Measurements from ENCODE around the gene E2F4. TPM values are rescaled to one million over a fixed set of nuclear protein-coding genes. Genes with fewer than 3 reads are reported as not detected.

The E2F4 gene
- total RNA-seq, 1 experiment from 2014 or later, result 114 TPM

DNA sequence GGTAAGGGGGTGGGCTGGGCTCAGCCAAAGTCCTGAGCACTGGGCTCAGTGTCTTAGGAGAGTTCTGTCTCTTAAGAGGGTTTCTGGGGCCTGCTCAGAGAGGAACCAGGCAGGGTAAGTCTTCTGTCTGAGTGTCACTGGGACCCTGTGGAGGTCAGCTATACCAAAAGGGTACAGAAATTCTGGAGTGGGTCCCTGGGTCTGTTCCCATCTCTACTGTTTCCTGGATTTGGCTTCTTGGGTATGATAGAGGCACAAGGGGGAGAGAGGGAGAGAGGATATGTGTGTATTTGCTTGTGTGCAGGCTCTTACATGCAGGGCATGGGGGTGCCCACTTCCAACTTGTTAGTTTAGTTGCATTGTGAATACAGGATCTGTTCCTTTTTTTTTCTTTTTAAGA, 1.6 kb downstream of the E2F4 start:
- ChIA-PET RAD21 (ENCODE audit: low non-redundant PET in 1 of 2, low total read pairs in 2 of 2, uncharacterized antibody in 2 of 2, unreplicated experiment in 2 of 2) (no interaction called here), POLR2A (no interaction called here), CTCF (no interaction called here)
- no peaks in the 10 kb centered on the region for H3K27me3 ChIP-seq (ENCODE audit: insufficient read depth, low read length)
- H2AFZ ChIP-seq (ENCODE audit: low read depth, low read length, poor library complexity, severe bottlenecking), result no peak overlapping the region
- ATAC-seq (no peak), DNase-seq (ENCODE audit: low read depth, low spot score) (no peak)
- H3K9me2 ChIP-seq (ENCODE audit: insufficient read depth), result no peaks in the 10 kb centered on the region
- intact Hi-C loops (cut with micrococcal nuclease), result no loop called here
- peak overlapping the region; percentile 84; the same call in 1 of the 2 replicates for H3K27ac ChIP-seq (ENCODE audit: low read depth, low read length)
- H4K20me1 ChIP-seq (ENCODE audit: insufficient read depth), result no peaks in the 10 kb centered on the region; the same call in 1 of the 2 replicates
- TF ChIP-seq, protein P1, sequence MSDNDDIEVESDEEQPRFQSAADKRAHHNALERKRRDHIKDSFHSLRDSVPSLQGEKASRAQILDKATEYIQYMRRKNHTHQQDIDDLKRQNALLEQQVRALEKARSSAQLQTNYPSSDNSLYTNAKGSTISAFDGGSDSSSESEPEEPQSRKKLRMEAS (IDR thresholded peaks at IDR 0.05), result no peak
- TF ChIP-seq, protein P2, sequence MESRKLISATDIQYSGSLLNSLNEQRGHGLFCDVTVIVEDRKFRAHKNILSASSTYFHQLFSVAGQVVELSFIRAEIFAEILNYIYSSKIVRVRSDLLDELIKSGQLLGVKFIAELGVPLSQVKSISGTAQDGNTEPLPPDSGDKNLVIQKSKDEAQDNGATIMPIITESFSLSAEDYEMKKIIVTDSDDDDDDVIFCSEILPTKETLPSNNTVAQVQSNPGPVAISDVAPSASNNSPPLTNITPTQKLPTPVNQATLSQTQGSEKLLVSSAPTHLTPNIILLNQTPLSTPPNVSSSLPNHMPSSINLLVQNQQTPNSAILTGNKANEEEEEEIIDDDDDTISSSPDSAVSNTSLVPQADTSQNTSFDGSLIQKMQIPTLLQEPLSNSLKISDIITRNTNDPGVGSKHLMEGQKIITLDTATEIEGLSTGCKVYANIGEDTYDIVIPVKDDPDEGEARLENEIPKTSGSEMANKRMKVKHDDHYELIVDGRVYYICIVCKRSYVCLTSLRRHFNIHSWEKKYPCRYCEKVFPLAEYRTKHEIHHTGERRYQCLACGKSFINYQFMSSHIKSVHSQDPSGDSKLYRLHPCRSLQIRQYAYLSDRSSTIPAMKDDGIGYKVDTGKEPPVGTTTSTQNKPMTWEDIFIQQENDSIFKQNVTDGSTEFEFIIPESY (IDR thresholded peaks at IDR 0.05; ENCODE audit: extremely low read depth, insufficient replicate concordance, low read length), result no peak
- TF ChIP-seq SRF (IDR thresholded peaks at IDR 0.05; ENCODE audit: low read depth) (no peak), TCF7L2 (IDR thresholded peaks at IDR 0.05; ENCODE audit: borderline replicate concordance, extremely low read depth, insufficient read depth, insufficient read length) (no peak), FOSL1 (IDR thresholded peaks at IDR 0.05; ENCODE audit: low read depth) (no peak)
- H3K4me3 ChIP-seq (replicated peaks in 1 of 2; ENCODE audit: low read depth in 1 of 2, low read length in 2 of 2), result peak overlapping the region; percentile 87 to 91
- H3K4me2 ChIP-seq (ENCODE audit: low read length), result peak overlapping the region; percentile 95
- H3K79me2 ChIP-seq (ENCODE audit: insufficient read depth, low read length), result peaks cover 53% of the 10 kb centered on the region
- BruUV-seq (replicated peaks), result no TSS peak
- peak overlapping the region; percentile 85 for H3K9ac ChIP-seq (ENCODE audit: low read length)
- no peaks in the 10 kb centered on the region for H3K9me3 ChIP-seq (ENCODE audit: control insufficient read depth in 1 of 2, insufficient read depth in 1 of 2, low read depth in 1 of 2, low read length in 2 of 2)
- H3K36me3 ChIP-seq (ENCODE audit: control insufficient read depth in 1 of 2, insufficient read depth in 2 of 2, low read length in 2 of 2), result peaks cover 24 to 40% of the 10 kb centered on the region in 2 experiments; a peak in 3 of 4 replicates
- peaks cover 20 to 33% of the 10 kb centered on the region in 2 experiments for H3K4me1 ChIP-seq (ENCODE audit: control insufficient read depth in 1 of 2, insufficient read depth in 2 of 2, low read length in 2 of 2)

DNA sequence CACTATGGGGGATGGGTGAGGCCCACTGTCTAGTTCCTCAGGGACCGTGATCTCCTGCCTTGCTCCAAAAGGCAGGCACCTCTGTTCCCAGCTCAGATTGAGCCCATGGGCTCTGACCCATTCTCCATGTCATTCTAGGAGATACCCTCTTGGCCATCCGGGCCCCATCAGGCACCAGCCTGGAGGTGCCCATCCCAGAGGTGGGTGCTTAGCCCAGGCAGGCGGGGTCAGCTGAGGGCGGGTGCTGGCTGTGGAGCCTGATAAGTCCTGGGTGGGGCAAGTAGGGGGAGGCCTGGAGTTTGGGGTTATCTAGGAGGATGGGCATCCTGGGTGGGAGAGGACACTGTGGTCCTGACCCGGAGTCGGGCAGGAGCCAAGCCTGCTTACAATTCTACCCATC, 2.3 kb downstream of the E2F4 start:
- H3K4me3 ChIP-seq (replicated peaks in 1 of 2; ENCODE audit: low read depth in 1 of 2, low read length in 2 of 2), result no peak overlapping the region
- no peaks in the 10 kb centered on the region for H3K9me3 ChIP-seq (ENCODE audit: control insufficient read depth in 1 of 2, insufficient read depth in 1 of 2, low read depth in 1 of 2, low read length in 2 of 2)
- RAD21 ChIA-PET (ENCODE audit: low non-redundant PET in 1 of 2, low total read pairs in 2 of 2, uncharacterized antibody in 2 of 2, unreplicated experiment in 2 of 2), result no interaction called here
- POLR2A ChIA-PET, result no interaction called here
- intact Hi-C loops (cut with micrococcal nuclease), result no loop called here
- H2AFZ ChIP-seq (ENCODE audit: low read depth, low read length, poor library complexity, severe bottlenecking), result no peak overlapping the region
- peaks cover 53% of the 10 kb centered on the region for H3K79me2 ChIP-seq (ENCODE audit: insufficient read depth, low read length)
- H3K27me3 ChIP-seq (ENCODE audit: insufficient read depth, low read length), result no peaks in the 10 kb centered on the region
- peak overlapping the region; percentile 95 for H3K4me2 ChIP-seq (ENCODE audit: low read length)
- H4K20me1 ChIP-seq (ENCODE audit: insufficient read depth), result no peaks in the 10 kb centered on the region; the same call in 1 of the 2 replicates
- no peaks in the 10 kb centered on the region for H3K9me2 ChIP-seq (ENCODE audit: insufficient read depth)
- no peak for DNase-seq (ENCODE audit: low read depth, low spot score)
- no peak overlapping the region for H3K9ac ChIP-seq (ENCODE audit: low read length)
- peaks cover 24 to 40% of the 10 kb centered on the region in 2 experiments; a peak in 3 of 4 replicates for H3K36me3 ChIP-seq (ENCODE audit: control insufficient read depth in 1 of 2, insufficient read depth in 2 of 2, low read length in 2 of 2)
- H3K27ac ChIP-seq (ENCODE audit: low read depth, low read length), result peak overlapping the region; percentile 21; the same call in 1 of the 2 replicates
- H3K4me1 ChIP-seq (ENCODE audit: control insufficient read depth in 1 of 2, insufficient read depth in 2 of 2, low read length in 2 of 2), result peaks cover 22 to 39% of the 10 kb centered on the region in 2 experiments
- ATAC-seq, result no peak
- no peak for TF ChIP-seq EZH2 (IDR thresholded peaks at IDR 0.05)
- CTCF ChIA-PET, result no interaction called here
- BruUV-seq (replicated peaks), result no TSS peak

Measured in HCT116 (cell line).